ENCODE data around the gene DBX1. TPM values are rescaled to one million over a fixed set of nuclear protein-coding genes. Genes with fewer than 3 reads are reported as not detected.

Gene DBX1
- total RNA-seq, 3 donors from 2014 or later = not detected

DNA sequence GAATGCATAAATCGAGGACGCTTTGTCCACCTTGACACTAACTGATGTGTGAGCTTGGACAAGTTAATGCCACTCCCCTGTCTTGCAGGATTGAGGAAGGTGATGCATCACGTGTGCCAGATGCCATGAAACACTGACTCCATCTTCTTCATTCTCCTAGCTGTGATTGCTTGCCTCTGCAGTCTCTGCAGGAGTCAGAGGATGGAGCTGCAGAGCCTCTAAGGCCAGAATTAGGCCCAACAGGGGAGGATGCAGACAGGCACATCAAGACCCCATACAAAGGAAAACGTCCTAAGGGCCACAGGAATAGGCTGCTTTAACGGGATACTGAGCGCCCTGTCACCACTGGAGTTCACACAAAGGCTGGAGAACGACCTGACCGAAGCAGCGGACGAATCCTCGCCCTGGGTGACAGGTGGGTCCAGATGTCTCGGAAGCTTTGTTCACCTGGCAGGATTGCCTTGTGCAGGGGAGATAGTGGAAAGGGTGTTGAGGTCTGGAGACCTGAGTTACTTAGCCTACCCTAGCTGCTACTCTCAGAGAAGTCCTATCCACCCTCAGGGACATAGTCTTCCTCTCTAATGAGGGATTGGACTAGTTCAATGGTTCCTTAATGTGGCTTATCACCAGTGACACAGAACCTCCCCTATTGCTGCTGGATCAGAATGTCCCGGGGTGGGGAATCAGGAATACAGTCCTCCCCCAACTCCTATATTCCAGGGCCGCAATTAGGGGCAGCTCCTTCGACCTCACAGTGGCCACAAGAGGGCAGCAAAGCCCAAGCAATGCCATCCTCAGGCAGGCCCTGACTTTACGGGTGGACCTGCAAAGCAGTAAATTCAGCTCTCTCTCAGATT lies 32.4 kb downstream of the DBX1 start:
- no peaks in the 10 kb centered on the region for H3K9me3 ChIP-seq
- no peaks in the 10 kb centered on the region for H3K36me3 ChIP-seq
- intact Hi-C loops (cut with DNase I; ENCODE audit: low total_unique reads) = no loop called here
- H3K4me3 ChIP-seq = no peak overlapping the region
- no peaks in the 10 kb centered on the region for H3K27me3 ChIP-seq
- H3K4me1 ChIP-seq = no peaks in the 10 kb centered on the region
- no peak overlapping the region for H3K27ac ChIP-seq
- TF ChIP-seq POLR2AphosphoS5 (IDR thresholded peaks at IDR 0.05) (no peak), POLR2A (IDR thresholded peaks at IDR 0.05) (no peak)
- TF ChIP-seq, protein P1, sequence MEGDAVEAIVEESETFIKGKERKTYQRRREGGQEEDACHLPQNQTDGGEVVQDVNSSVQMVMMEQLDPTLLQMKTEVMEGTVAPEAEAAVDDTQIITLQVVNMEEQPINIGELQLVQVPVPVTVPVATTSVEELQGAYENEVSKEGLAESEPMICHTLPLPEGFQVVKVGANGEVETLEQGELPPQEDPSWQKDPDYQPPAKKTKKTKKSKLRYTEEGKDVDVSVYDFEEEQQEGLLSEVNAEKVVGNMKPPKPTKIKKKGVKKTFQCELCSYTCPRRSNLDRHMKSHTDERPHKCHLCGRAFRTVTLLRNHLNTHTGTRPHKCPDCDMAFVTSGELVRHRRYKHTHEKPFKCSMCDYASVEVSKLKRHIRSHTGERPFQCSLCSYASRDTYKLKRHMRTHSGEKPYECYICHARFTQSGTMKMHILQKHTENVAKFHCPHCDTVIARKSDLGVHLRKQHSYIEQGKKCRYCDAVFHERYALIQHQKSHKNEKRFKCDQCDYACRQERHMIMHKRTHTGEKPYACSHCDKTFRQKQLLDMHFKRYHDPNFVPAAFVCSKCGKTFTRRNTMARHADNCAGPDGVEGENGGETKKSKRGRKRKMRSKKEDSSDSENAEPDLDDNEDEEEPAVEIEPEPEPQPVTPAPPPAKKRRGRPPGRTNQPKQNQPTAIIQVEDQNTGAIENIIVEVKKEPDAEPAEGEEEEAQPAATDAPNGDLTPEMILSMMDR (IDR thresholded peaks at IDR 0.05) = peak; percentile 38 to 80 (median 77)
- peak; percentile 41 to 75 for DNase-seq (ENCODE audit: low spot score in 2 of 2)

DNA sequence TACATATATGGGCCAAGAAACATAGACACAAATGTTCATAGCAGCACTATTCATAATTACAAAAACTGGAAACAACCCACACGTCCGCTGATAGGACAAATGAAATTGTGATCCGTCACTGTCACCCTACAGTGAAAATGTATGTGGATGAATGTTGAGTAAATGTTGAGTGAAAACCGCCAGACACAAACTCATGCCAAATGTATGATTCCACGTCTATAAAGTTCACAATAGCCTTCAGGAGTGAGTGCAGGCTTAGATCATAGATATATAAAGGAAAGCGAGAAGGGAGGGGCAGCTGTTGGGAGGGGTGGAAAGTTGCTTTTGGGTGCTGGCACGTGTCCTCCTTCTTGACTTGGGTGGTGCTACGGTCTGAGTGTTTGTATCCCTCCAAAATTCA lies 33.6 kb downstream of the DBX1 start:
- Histone ChIP-seq H3K4me1 (no peaks in the 10 kb centered on the region), H3K36me3 (no peaks in the 10 kb centered on the region), H3K27ac (no peak overlapping the region), H3K4me3 (no peak overlapping the region), H3K27me3 (no peaks in the 10 kb centered on the region), H3K9me3 (no peaks in the 10 kb centered on the region)
- DNase-seq (ENCODE audit: low spot score in 2 of 2) = no peak
- intact Hi-C loops (cut with DNase I; ENCODE audit: low total_unique reads) = no loop called here
- TF ChIP-seq, protein P1 (IDR thresholded peaks at IDR 0.05) = no peak
- no peak for TF ChIP-seq POLR2A (IDR thresholded peaks at IDR 0.05)
- no peak for TF ChIP-seq POLR2AphosphoS5 (IDR thresholded peaks at IDR 0.05)

DNA sequence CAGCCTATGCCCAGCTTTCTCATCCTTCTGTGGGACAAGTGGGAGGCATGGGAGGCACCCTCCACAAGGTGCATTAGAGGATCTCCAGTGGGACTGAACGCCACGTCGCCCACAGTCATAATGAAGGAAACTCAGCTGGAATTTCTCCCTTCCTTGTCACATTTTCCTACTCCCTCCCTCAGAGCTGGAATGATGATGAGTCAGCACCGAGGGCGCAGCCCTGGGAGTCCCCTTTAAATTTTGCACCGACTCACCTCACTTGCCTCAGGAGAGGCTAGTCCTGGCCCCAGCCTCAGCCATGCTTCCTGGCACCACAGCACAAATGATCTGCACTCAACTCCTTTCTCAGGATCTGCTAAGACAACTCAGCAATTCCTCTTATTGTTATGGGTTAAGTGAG lies 34.3 kb downstream of the DBX1 start:
- H3K27ac ChIP-seq = no peak overlapping the region
- no peak overlapping the region for H3K4me3 ChIP-seq
- no peak for DNase-seq (ENCODE audit: low spot score in 2 of 2)
- no peaks in the 10 kb centered on the region for H3K36me3 ChIP-seq
- no peaks in the 10 kb centered on the region for H3K4me1 ChIP-seq
- intact Hi-C loops (cut with DNase I; ENCODE audit: low total_unique reads) = no loop called here
- TF ChIP-seq POLR2AphosphoS5 (IDR thresholded peaks at IDR 0.05) = no peak
- TF ChIP-seq, protein P1 (IDR thresholded peaks at IDR 0.05) = no peak
- no peaks in the 10 kb centered on the region for H3K27me3 ChIP-seq
- no peaks in the 10 kb centered on the region for H3K9me3 ChIP-seq

GRCh38 chr11:20122131-20122530 lies 38.1 kb downstream of the DBX1 start:
- H3K27me3 ChIP-seq = no peaks in the 10 kb centered on the region
- H3K27ac ChIP-seq = no peak overlapping the region
- no peak for TF ChIP-seq POLR2A (IDR thresholded peaks at IDR 0.05)
- TF ChIP-seq, protein P1 (IDR thresholded peaks at IDR 0.05) = no peak
- TF ChIP-seq POLR2AphosphoS5 (IDR thresholded peaks at IDR 0.05) = no peak
- no peak overlapping the region for H3K4me3 ChIP-seq
- DNase-seq (ENCODE audit: low spot score in 2 of 2) = no peak
- H3K9me3 ChIP-seq = no peaks in the 10 kb centered on the region
- no peaks in the 10 kb centered on the region for H3K4me1 ChIP-seq
- H3K36me3 ChIP-seq = no peaks in the 10 kb centered on the region
- intact Hi-C loops (cut with DNase I; ENCODE audit: low total_unique reads) = no loop called here

- DNase-seq (ENCODE audit: low spot score in 2 of 2) = no peak
- no peak for TF ChIP-seq POLR2A (IDR thresholded peaks at IDR 0.05)
- no peak for TF ChIP-seq POLR2AphosphoS5 (IDR thresholded peaks at IDR 0.05)
- TF ChIP-seq, protein P1 (IDR thresholded peaks at IDR 0.05) = no peak
- Histone ChIP-seq H3K27ac (no peak overlapping the region), H3K4me3 (no peak overlapping the region), H3K27me3 (no peaks in the 10 kb centered on the region), H3K9me3 (no peaks in the 10 kb centered on the region), H3K36me3 (no peaks in the 10 kb centered on the region), H3K4me1 (no peaks in the 10 kb centered on the region)
- intact Hi-C loops (cut with DNase I; ENCODE audit: low total_unique reads) = no loop called here
Observed at GRCh38 chr11:20120134-20120925, 39.9 kb downstream of the DBX1 start.

Measured in breast epithelium (tissue), 4 donors.